Fibroblast of skin of left biceps (primary cell): Measurements from ENCODE around the gene GPC2.
"Not testable (repeated sequence)": the region's sequence is repeated elsewhere in the genome, so short reads cannot be mapped to it uniquely, and the experiment has no call there.

ENCODE experiments used
- DNase-seq, 2 experiments: peaks; one replicate each; pipeline ENCODE4 v3.0.0-alpha.2; 2013; ENCODE audit warnings: low read depth in 2 of 2

GPC2 gene

GRCh38 chr7:100200693-100201092 is 23.5 kb upstream of the GPC2 start:
- no peak for DNase-seq

- DNase-seq = no peak
Measured at GRCh38 chr7:100198266-100198665, 21.1 kb upstream of the GPC2 start.

GRCh38 chr7:100195901-100196322 is 18.7 kb upstream of the GPC2 start:
- DNase-seq = not testable (repeated sequence)

GRCh38 chr7:100195222-100195621 is 18.0 kb upstream of the GPC2 start:
- no peak for DNase-seq

- no peak for DNase-seq
Measured at GRCh38 chr7:100192969-100193368, 15.8 kb upstream of the GPC2 start.

GRCh38 chr7:100192281-100192862 is 15.2 kb upstream of the GPC2 start:
- DNase-seq = not testable (repeated sequence)

GRCh38 chr7:100191775-100192174 is 14.6 kb upstream of the GPC2 start:
- no peak for DNase-seq

- DNase-seq = peak; percentile 21 to 31
Measured at GRCh38 chr7:100190048-100190711, 13.0 kb upstream of the GPC2 start.

GRCh38 chr7:100189061-100189460 is 11.9 kb upstream of the GPC2 start:
- DNase-seq = no peak

GRCh38 chr7:100185726-100186125 is 8.5 kb upstream of the GPC2 start:
- no peak for DNase-seq

GRCh38 chr7:100183090-100183489 is 5.9 kb upstream of the GPC2 start:
- not testable (repeated sequence) for DNase-seq

- DNase-seq = not testable (repeated sequence)
Measured at GRCh38 chr7:100182616-100183015, 5.4 kb upstream of the GPC2 start.

GRCh38 chr7:100180084-100180483 is 2.9 kb upstream of the GPC2 start:
- DNase-seq = not testable (repeated sequence)

GRCh38 chr7:100176096-100177044 is 811 bp downstream of the GPC2 start:
- no peak for DNase-seq

GRCh38 chr7:100175296-100175935 is 1.8 kb downstream of the GPC2 start:
- no peak for DNase-seq

GRCh38 chr7:100174582-100174981 is 2.6 kb downstream of the GPC2 start:
- no peak for DNase-seq

GRCh38 chr7:100173806-100174495 is 3.2 kb downstream of the GPC2 start:
- no peak for DNase-seq

- no peak for DNase-seq
Measured at GRCh38 chr7:100171840-100172239, 5.3 kb downstream of the GPC2 start.

GRCh38 chr7:100171087-100171681 is 6.0 kb downstream of the GPC2 start:
- no peak for DNase-seq

- no peak for DNase-seq
Measured at GRCh38 chr7:100170101-100170897, 6.9 kb downstream of the GPC2 start.
